ENCODE measurements around the gene HSD17B7. TPM values are rescaled to one million over a fixed set of nuclear protein-coding genes. Genes with fewer than 3 reads are reported as not detected.

HSD17B7 gene
- total and polyA plus RNA-seq, 2 of the 8 experiments (the other 6 are each of a cell fraction or from before 2014, with no cell fraction given) = 31.0 to 37.8 TPM

DNA sequence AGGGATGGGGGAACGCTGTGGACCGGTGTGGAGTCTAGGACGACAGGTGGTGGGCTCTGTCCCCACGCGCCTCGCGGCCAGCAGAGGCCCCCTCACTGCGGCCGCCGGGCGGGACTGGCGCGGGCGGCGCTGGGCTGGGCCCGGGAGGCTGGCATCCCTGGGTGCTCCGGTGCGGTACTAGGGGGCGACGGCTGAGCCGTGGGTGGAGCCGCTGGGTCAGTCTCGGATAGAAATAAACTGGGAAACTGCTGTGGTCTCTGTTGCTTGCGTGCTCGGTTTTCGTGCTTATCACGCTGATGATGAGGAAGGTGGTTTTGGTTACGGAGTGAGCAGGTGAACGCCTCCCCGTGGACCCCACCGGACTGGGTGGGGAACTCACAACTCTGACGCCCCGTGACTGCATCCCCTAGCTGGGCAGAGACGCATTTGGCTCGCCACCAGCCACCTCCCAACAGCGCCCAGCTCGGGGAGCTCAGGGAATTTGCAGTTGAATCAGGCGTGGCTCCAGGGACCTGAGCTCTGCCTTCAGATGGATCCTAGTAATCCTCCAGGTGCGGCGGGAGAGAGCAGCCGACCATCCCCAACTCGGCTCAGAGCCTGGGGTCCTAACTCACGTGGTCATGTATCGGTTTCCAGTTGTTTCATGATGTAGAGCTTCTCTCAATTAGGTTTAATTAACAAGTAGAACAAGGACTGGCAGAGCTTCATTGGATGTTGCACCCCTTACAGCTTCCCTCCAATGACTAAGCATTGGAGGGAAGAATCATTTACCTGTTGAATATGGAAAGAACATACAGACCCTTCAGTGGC lies 32.1 kb downstream of the HSD17B7 start:
- no peak overlapping the region for H2AK5ac ChIP-seq (ENCODE audit: low read depth, low read length)
- H3K14ac ChIP-seq (ENCODE audit: insufficient read length) = no peak overlapping the region
- H4K91ac ChIP-seq (replicated peaks; ENCODE audit: insufficient read length, low read length) = peak overlapping the region; percentile 89
- 0 out of 2 replicates have a peak overlapping the region, but pooled peaks have one; percentile 31 for H2BK12ac ChIP-seq (ENCODE audit: low read depth, low read length)
- peak; percentile 44 to 78 for DNase-seq (ENCODE audit: low read depth in 1 of 2, low spot score in 2 of 2)
- H3K27ac ChIP-seq (ENCODE audit: low read depth, low read length) = no peak overlapping the region
- H3K23me2 ChIP-seq (ENCODE audit: low read depth, low read length) = peaks cover 7% of the 10 kb centered on the region
- H3K4me2 ChIP-seq (ENCODE audit: insufficient read depth in 1 of 2, low read depth in 2 of 2, low read length in 2 of 2) = peak overlapping the region; percentile 64 to 75
- no peak overlapping the region for H3K23ac ChIP-seq (ENCODE audit: insufficient read length)
- H2BK20ac ChIP-seq (ENCODE audit: low read length) = 0 out of 2 replicates have a peak overlapping the region, but pooled peaks have one; percentile 80
- H3K79me1 ChIP-seq (ENCODE audit: low read depth, low read length) = no peaks in the 10 kb centered on the region
- peak overlapping the region; percentile 76 for H4K5ac ChIP-seq (ENCODE audit: insufficient read length, low read depth, low read length)
- ChIA-PET CTCF (ENCODE audit: partially characterized antibody) (interaction anchor here (0.5 to 1.8 kb wide), 8 partner anchors 11 to 939 kb away, joined by 3 to 6 read pairs (median 3); partner anchors contain the start of gene DDR2), POLR2A (ENCODE audit: partially characterized antibody) (no interaction called here)
- no peaks in the 10 kb centered on the region for H3K79me2 ChIP-seq (ENCODE audit: control insufficient read depth in 1 of 2, insufficient read depth in 2 of 2, low read length in 2 of 2)
- H2AFZ ChIP-seq (ENCODE audit: low read length) = peak overlapping the region; percentile 98
- H3K4me3 ChIP-seq (ENCODE audit: extremely low read depth in 1 of 4, insufficient read depth in 2 of 4, low read depth in 3 of 4, low read length in 4 of 4) = peak overlapping the region; percentile 56 to 75 (median 73)
- peak overlapping the region in 3 of 4 experiments; percentile 45 to 54 (median 48); a peak in 5 of 7 replicates for H3K9ac ChIP-seq (replicated peaks in 1 of 4; ENCODE audit: extremely low read depth in 1 of 4, low read depth in 3 of 4, low read length in 3 of 4)
- H3K27me3 ChIP-seq (replicated peaks in 1 of 4; ENCODE audit: control insufficient read depth in 3 of 4, extremely low read depth in 1 of 4, insufficient read depth in 3 of 4, low read length in 3 of 4) = no peaks in the 10 kb centered on the region
- no peaks in the 10 kb centered on the region for H3K36me3 ChIP-seq (ENCODE audit: control insufficient read depth in 2 of 4, insufficient read depth in 4 of 4, low read length in 3 of 4)
- H3K4me1 ChIP-seq (replicated peaks in 1 of 4; ENCODE audit: control insufficient read depth in 3 of 4, insufficient read depth in 4 of 4, low read length in 3 of 4) = peaks cover 0 to 5% (median 1%) of the 10 kb centered on the region in 4 experiments; a peak in 4 of 7 replicates
- no peaks in the 10 kb centered on the region for H4K20me1 ChIP-seq (replicated peaks in 1 of 2; ENCODE audit: control insufficient read depth in 1 of 2, insufficient read depth in 2 of 2, low read length in 2 of 2)
- no peak overlapping the region for H2BK5ac ChIP-seq (ENCODE audit: low read depth, low read length)
- H3K18ac ChIP-seq (ENCODE audit: extremely low read depth, low read length) = peak overlapping the region; percentile 86
- no peak overlapping the region for H2BK120ac ChIP-seq (replicated peaks; ENCODE audit: low read depth, low read length)
- H3K4ac ChIP-seq (replicated peaks; ENCODE audit: insufficient read length, low read depth, low read length) = no peak overlapping the region
- no peak for FAIRE-seq
- H2BK15ac ChIP-seq (ENCODE audit: low read length) = peak overlapping the region; percentile 92; the same call in 1 of the 2 replicates
- no peaks in the 10 kb centered on the region for H3K9me3 ChIP-seq (ENCODE audit: insufficient read depth in 2 of 2, low read depth in 1 of 2, low read length in 1 of 2)
- H3K56ac ChIP-seq (replicated peaks; ENCODE audit: insufficient read length, low read depth, low read length) = peak overlapping the region; percentile 44
- 1% methylated on average over 44 of the region's 44 CpGs; no CpG with 5 or more reads in 1 of the 2 experiments for WGBS, 2 experiments (ENCODE audit: extremely low coverage in 1 of 2, insufficient coverage in 1 of 2, insufficient read length in 1 of 2, insufficient replicate concordance in 2 of 2, low coverage in 1 of 2, low lambda C conversion rate in 2 of 2, missing lambda C conversion rate in 1 of 2)
- H4K8ac ChIP-seq (ENCODE audit: extremely low read depth, insufficient read depth, low read length) = peak overlapping the region; percentile 83; the same call in 1 of the 2 replicates
- TF ChIP-seq POLR2AphosphoS5 (IDR thresholded peaks at IDR 0.05; ENCODE audit: low read depth, low read length) (peak; percentile 60), SAP30 (IDR thresholded peaks at IDR 0.05; ENCODE audit: insufficient read depth, insufficient replicate concordance, low read length) (peak; percentile 40), EZH2 (IDR thresholded peaks at IDR 0.05; ENCODE audit: low read depth, low read length, severe bottlenecking) (peak; percentile 45), TCF12 (IDR thresholded peaks at IDR 0.05; ENCODE audit: low read depth, low read length) (no peak), ASH2L (IDR thresholded peaks at IDR 0.05; ENCODE audit: low read length) (peak; percentile 89), SP2 (IDR thresholded peaks at IDR 0.05; ENCODE audit: low read length) (no peak), TAF7 (optimal IDR thresholded peaks at IDR 0.05; ENCODE audit: borderline replicate concordance, low read depth, low read length) (peak; percentile 69), BACH1 (IDR thresholded peaks at IDR 0.05; ENCODE audit: low read length) (no peak), FOSL1 (IDR thresholded peaks at IDR 0.05; ENCODE audit: insufficient read depth, low read depth, low read length) (no peak), KDM5A (IDR thresholded peaks at IDR 0.05; ENCODE audit: low read length) (no peak), BRCA1 (IDR thresholded peaks at IDR 0.05; ENCODE audit: low read depth, low read length) (no peak), TAF1 (IDR thresholded peaks at IDR 0.05; ENCODE audit: low read depth, low read length) (peak; percentile 76; the same call in 1 of the 2 replicates)
